Activated CD4-positive, CD25-positive, alpha-beta regulatory T cell treated with anti-CD3 and anti-CD28 coated beads, Interleukin-2, amount 50 U/mL, for 24 hours (primary cell): Measurements from ENCODE around the gene C9orf78.
A peak's percentile ranks its signal among the peaks of the same experiment; 100 is the strongest.

Source experiments
- ATAC-seq, 2 donors: fragments of 150-1000 bp; cut with Tn5 transposase; one replicate each; pipeline ENCODE4 v1.10.0; 2021; ENCODE audit warnings: mild to moderate bottlenecking in 1 of 2, moderate library complexity in 1 of 2

Gene C9orf78

DNA sequence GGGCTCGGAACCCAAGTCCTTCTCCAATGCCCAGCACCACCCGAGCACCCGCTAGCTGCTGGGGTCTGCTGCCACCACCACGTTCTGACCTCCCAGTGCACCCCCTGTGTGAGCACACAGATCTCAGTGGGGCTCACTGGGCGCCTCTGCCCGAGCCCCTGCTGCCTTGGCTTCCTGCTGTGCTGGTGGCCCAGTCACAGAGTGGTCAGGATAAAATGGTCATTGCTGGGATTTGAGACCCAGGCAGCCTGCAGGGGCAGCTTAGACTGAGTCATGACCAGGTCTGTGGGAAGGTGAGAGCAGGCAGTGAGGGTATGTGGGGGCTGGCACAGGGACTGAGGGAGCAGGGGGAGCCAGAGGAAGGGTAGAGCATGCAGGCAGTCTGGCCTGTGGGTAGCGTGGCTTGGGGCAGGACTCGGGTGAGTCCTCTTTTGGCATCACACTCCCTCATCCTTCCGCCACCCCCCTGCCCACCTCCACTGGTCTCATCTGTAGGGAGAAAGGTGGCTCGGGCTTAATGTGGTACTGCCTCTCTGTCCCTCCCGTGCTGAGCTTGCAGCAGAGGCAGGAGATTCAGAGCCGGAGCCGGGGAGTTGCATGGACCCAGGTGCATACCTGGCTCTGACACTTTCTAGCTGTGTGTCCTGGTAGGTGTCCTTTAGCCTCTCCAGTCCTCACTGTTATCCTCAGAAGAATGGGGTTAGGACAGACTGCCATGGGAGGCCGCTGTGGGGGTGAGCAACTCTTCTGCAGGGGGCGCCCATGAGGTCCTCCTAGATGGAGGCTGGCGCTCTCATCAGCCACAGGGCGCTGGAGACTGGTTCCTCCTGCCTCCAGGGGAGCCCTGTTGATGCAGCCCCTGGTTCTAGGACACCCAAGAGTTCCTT lies 32.3 kb upstream of the C9orf78 start:
- no peak for ATAC-seq

DNA sequence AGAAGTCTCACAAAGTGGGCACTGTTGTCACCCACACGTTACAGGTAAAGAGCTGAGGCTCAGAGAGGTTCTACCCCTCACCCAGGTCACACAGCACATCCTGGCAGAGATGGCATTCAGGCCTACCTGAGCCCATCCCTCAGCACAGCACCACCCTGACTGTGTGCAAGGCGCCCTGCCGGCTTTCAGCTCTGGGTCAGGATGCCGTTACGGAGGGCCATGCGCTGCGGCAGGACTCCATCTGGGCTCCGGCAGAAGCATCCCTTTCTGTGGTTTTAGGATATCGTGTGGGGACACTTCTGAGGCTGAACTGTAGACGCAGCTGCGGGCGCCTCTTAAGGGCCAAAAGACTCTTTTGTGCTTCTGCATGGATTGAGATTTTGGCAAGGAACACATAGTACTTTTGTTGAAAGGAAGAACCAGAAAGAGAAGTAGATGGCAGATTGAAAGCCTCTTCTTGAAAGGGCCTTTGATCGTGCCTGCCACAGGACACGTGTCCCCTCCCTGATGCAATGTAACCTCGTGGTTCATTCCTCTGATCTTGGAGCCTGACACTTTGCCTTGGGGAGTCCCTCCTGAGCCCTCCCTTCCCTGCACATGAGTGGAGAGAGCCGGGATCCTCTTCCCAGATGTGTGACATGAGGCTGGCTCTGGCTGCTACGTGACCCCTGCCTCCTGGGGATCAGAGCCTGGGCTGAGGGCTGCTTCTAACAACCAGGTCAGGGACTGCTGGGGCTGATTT lies 31.5 kb upstream of the C9orf78 start:
- no peak for ATAC-seq

DNA sequence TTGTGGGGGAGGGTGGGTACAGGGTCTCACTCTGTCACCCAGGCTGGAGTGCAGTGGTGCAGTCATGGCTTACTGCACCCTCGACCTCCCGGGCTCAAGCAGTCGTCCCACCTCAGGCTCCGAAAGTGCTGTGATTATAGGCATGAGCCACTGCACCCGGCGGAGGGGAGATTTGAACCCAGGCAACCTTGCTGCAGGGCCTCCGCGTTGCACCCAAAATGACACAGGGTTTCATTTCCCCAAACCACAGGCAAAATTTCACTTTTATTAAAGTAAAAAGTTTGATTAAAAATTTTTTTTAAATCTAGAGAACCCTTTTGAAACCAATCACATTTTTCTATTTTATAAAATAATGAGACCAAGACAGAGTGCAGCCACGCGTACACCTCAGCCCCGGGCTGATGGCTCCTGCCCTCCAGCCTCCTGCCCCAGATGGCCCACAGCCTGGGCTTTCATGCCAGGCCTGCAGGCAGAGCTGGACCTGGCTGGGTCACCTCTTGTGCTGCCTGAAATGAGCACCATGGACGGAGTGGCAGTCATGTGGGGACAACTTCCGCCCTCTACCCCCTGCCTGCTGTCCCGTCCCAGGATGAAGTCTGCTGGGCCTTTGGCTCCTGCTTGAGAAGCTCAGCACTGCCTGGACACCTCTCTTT lies 30.7 kb upstream of the C9orf78 start:
- ATAC-seq, result no peak

DNA sequence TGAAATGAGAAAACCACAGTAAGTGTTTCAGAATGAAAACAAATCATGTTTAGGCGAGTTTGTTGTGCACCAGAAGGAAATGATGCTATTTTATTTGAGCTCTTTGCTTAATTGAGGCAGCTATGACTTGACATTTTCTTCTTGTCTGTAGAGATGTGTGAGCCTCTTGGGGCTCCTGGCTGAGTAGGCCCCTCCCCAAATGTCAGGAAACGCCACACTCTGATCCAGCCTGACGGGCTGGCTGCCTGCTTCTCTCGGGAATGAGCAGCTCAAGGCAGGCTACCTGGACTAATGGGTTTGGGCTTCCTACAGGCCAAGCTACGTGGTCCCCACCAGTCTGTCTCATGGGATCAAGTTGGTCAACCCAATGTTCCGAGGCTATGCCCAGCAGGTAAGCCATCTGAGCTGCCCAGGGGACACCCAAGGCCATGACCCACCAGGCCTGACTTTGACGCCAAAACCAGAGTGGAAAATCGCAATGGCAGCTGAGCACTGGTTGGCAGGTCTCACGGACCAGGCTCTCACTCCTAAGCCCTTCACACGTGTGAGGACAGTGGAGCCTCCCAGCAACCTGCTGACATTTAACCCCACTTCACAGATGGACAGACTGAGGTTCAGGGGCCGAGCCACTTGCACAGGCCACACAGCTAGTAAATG lies 30.0 kb upstream of the C9orf78 start:
- ATAC-seq, result peak in 1 of 2 donors; percentile 25

DNA sequence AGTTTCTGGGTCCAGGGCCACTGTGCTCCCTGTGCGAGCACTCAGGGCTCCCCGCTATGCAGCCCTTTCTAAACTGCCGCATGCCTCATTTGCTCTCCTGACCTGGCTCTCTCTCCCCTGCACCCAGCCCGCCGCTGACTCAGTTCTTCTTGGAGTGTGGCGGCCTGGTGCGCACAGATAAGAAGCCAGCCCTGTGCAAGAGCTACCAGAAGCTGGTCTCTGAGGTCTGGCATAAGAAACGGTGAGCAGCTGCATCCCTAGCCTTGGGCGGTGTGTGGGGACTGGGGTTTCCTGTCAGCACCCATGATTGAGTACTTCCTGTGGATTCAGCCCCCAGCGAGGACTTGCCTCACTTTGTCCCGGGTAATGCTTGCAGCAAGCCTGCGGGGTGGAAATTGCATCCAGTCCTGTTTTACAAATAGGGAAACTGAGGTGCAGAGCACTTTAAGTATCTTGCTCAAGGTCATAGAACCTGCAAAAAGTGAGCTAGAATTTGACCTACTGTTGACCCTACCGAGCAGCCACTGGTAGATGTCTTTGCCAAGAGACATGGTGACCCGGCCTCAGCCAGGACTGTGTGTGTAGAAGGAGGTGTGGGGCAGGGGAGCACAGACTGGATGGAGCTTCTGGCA lies 28.1 kb upstream of the C9orf78 start:
- peak; percentile 76 to 83 for ATAC-seq

DNA sequence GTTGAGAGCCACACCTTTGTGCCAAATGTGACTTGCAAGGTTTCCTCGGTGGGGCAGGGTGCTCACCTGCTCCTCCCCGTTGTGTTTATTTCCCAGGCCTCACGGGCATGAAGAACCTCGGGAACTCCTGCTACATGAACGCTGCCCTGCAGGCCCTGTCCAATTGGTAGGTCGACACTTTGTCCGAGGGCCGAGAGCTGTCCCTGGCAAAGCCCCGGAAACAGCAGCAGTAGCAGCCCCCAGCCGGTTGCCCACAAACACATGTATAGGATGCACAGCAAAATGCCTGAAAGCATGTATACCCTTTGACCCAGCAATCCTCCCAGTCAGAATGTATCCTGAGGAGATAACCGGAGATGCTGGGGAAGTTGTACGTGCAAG lies 26.4 kb upstream of the C9orf78 start:
- ATAC-seq, result no peak

DNA sequence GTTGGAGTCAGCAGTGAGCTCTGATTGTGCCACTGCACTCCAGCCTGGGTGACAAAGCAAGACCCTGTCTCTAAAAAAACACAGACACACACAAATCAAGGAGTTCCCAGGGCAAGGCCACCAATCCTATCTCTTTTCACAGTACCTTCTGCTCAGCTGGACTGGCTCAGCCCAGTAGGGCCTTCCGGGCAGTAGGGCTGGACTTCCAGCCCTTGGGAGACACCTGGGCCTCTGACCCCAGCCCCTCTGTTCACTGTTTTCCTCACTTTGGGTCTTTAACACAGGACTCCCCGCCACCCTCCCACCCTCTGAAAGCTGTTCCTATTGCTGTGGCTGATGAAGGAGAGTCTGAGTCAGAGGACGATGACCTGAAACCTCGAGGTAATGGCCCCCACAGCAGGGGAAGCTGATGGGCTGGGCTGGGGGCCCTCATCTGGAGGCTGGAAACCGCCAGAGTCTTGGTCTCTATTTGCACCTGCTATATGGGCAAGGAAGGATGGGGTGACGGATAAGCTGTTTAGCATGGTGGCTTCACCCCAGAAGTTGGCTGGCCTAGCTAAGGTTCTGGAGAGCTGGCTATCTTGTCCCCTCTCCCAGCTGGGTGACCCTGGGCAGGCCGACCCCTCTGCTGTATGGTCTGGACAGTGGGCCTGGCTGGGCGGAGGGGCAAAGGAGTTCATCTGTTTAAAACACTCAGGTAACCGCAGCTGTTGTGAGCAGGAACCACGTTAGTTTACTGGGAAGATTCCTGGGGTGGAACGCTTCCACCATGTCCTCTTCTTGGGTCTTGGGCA lies 25.8 kb upstream of the C9orf78 start:
- ATAC-seq, result peak; percentile 50 to 66

DNA sequence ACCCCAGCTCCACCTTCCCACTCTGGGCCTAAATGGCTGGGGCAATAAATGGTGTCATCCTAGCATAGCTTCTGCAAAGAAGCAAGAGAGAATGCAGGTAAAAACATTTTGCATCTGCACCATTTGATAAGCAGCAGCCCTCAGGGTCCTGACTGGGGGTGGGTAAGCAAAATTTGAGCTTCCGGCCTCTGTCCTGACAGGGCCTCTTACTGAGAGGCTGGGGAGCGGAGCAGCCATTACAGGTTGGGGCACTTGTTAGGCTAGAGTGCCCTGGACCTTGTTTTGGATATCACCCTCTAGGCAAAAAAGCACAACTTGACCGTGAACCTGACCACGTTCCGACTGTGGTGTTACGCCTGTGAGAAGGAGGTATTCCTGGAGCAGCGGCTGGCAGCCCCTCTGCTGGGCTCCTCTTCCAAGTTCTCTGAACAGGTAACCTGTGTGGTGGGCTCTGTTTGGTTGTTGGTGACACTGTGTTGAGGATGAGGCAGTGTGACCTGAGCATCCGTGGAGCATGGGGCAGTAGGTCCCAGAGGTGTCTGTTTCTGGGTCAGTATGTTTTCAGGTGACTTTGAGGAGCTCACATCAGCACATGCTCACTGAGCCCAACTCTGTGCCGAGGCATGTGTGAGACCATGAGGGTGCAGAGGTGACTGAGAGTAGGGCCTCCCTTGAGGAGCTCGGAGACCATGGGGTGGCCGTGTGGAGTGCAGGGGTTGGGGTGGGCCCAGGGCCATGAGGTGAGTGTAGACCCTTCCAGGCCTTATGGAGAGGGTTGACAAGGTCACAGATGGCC lies 23.3 kb upstream of the C9orf78 start:
- ATAC-seq, result no peak

DNA sequence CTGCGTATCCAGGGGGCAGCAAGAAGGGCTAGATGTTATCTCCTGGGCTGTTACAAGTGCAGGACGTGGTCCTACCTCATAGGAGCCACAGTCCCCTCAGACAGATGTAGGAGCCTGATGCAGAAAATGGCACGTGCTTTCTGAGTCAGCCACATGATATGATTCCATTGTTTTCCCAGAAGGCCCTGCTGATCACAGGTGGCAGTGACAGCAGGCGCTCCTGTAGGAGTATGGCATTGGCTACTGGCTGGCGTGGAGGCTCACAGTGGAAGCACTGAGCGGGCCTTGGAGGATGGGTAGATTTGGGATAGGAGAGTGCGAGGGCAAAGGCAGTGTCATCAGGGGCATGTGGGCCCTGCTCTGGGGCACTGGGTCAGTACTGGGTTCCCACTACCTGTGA lies 22.1 kb upstream of the C9orf78 start:
- no peak for ATAC-seq

DNA sequence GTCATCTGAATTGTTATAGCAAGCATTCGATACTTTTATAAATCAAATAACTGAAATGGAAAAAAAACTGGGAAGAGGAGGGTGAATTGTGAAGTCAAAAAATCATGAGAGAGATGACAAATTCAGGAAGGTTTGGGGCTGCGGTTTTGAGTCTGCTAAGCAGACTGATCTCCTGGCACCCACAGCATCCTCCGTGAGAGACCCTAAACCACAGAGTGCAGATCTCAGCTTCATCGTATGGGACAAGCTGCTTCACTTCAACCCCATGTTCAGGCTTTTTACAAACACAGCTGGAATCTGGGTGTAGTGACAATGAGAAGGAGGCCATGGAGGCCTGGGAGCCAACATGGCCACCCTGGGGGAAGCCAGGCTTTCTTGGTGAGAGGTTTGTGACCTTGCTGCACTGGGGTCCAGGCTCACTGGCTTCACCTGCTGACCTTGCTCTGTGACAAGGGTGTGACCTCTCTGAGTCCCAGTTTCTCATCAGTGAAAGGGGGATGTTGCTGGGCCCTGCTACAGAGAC lies 19.6 kb upstream of the C9orf78 start:
- ATAC-seq, result no peak

DNA sequence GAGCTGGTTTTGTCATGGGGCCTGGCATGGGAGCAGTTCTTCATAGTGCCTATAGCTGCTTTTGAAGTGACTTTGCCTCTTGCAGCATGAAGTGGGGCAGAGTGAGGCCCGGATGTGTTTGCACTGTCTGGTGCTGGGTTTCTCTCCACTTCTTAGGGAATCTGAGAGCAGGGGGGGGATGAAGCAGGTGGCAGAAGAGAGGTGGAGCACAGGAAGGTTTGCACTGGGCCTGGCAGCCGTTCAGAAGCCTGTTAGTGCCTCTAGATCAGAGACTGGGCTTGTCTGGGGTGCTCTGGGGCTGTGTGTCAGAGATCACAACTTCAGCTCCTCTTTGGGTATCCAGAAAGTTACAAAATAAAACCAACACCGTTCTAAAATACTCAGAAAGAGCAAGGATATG lies 18.5 kb upstream of the C9orf78 start:
- ATAC-seq, result no peak

DNA sequence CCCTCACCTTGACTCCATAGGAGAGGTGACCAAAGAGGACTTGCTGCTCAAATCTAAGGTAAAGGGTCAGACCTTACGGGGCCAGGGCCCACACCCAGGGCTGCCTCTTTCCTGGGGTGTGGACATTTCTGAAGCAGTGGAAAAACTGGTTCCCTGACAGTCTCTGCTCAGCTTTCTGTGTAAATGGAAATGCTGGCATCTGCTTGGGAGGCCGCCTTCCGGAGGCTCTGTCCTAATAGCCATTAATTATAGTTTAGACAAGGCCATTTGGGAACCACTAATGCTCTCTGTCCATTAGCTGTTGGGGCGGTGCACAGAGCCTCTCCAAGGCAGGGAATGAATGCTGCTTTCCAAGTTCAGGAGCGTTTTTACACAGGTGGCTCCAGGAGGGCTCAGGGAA lies 17.5 kb upstream of the C9orf78 start:
- ATAC-seq, result no peak

DNA sequence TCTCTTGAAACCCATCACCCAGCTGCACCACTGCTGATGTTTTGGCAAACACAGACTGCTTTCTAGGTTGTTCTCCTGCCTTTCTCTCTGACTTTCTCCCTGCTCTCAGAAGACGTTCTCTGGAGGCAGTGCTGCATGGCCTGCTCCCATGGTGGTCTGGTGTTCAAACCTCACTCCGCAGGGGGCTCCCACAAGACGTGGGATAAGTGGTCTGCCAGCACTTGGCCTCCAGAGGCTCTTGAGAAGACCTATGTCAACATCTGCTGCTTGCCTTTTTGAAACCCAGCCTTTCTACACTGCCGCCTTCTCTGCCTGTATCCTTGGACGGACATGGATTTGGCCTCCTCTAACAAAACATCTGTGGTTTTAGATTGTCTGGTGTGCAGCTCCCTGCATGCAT lies 16.7 kb upstream of the C9orf78 start:
- no peak for ATAC-seq

DNA sequence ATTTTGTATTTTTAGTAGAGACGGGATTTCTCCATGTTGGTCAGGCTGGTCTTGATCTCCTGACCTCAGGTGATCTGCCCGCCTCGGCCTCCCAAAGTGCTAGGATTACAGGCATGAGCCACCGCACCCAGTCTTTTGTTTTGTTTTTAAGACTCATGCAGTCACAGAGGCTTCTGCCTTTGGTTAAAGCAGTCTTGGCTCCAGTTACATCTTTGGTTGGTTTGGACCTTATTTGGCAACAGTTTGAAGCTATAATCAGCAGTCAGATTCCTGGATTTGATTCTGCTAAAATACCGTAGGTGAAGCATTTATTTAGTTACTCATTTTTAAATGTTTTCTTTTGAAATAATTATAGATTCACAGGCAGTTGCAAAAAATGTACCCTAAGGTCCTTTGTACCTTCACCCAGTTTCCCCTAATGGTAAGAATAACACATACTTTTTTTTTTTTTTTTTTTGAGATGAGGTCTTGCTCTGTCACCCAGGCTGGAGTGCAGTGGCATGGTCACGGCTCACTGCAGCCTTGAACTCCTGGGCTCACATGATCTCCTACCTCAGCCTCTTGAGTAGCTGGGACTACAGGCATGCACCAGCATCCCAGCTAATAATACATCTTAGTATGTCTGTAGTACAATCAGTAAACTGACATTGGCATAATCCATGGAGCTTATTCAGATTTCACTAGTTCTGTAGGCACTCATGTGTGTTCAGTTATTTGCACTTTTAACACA lies 15.9 kb upstream of the C9orf78 start:
- ATAC-seq, result no peak

DNA sequence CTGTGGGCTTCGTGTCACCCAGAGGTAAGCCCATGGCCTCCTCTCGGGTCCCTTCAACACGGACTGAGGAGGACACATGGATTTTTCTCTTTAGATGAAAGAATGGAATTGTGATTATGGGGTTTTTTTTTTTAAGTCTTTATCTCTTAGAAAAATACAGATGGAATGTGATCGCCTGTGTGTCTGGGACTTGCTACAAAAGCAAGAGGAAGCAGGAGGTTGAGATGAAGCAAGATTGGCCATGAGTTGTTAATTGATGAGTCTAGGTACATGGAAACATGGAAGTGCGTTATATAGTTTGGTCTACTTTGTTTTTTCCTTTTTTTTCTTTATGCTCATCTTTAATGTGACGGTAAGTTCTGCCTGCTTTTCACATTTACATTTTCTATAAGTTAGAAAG lies 14.8 kb upstream of the C9orf78 start:
- ATAC-seq, result no peak

DNA sequence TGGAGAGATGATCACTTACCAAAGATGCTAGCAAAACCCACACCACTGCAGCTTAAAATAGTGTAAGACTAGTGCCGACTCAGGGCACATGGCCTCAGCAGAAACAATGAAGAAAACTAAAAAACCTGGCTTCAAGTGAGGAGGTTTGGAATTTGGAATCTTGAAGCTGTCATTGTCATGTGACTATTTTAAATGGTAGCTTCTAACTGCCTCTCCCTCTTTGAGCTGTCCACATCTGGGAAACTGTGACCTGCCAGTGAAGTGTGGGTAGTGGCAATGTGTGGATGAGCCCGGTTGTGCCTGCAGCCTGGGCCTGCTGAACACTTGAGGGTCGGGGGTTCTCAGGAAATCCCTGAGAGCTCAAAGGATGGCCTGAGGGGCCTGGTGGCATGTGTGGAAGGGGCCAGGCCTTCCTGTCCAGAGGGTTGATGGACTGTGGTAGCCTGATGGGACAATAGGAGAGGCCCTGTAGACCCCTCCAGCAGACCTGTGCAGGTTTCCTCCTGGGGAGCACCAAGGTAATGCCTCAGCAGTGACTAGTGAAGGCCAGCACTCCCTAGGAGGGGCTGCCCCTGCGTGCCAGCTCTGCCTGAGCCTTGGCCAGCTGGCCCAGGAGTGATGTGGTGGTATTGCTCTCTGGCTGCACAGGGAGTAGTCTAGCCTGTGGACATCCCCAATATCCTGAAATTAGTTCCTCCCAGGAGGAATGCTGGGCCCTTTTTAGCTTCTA lies 13.8 kb upstream of the C9orf78 start:
- no peak for ATAC-seq

DNA sequence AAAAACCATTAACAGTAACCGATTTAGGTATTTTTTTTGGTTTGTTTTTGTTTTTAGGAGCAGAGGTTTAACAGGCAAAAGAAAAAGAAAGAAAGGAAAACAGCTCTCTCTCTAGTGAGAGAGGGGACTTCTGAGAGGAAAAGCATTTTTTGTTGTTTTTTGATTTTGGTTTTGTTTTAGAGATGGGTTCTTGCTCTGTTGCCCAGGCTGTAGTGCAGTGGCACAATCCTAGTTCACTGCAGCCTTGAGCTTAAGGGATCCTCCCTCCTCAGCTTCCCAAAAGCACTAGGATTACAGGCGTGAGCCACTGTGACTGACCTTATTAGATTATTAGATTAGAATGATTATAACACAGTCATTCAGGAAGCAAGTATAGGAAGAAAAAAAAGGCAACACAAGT lies 10.3 kb upstream of the C9orf78 start:
- ATAC-seq, result no peak

DNA sequence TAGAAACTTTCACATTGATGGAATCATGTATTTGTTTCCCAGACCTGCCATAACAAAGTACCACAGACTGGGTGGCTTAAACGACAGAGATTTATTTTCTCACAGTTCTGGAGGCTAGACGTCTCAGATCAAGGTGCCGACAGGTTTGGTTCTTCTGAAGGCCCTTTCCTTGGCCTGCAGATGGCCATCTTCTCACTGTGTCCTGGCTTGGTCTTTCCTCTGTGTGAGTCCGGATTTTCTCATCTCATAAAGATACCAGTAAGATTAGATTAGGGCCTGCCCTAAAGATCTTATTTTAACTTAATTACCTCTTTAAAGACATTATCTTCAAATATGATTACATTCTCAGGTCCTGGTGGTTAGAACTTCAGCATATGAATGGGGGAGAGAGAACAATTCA lies 6.0 kb upstream of the C9orf78 start:
- ATAC-seq, result no peak

DNA sequence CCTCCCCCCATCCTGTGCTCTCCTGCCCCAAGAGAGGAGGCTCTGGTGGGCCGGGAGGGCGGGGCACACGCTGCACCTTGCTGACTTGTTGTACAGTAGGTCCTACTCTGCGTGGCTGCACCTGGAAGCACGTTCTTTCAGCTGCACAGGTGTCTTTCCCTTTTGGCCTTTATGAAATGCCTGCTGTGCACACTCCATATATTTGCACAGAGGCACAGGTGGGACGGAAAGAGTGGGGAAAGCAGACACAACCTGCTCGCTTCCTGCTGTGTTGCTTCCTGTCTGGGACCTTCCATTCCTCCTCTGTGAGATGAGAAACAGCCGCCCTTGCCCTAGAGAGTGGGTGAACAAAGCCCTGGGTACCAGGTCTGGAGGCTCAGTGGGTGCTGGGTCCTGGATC lies 5.0 kb upstream of the C9orf78 start:
- no peak for ATAC-seq
